Thyroid gland (tissue), 4 donors: ENCODE results near the gene ARL13A. TPM values are rescaled to one million over a fixed set of nuclear protein-coding genes. Genes with fewer than 3 reads are reported as not detected.

ENCODE experiments used
- DNase-seq, 2 donors: peaks; one replicate each; pipeline ENCODE4 v3.0.0-alpha.2; 2019
- H3K27ac ChIP-seq, 3 donors: fragments of 200-600 bp; sonication (generic); 1 replicate in 2 of 3; 2 replicates in 1 of 3; pipeline ENCODE4 v1.5.1; 2016 to 2019; ENCODE audit warnings: mild to moderate bottlenecking in 1 of 3, moderate library complexity in 1 of 3
- H3K27me3 ChIP-seq: fragments of 200-600 bp; sonication (generic); one replicate; pipeline ENCODE4 v1.5.1; 2019
- H3K36me3 ChIP-seq, 2 donors: fragments of 200-600 bp; sonication (generic); one replicate each; pipeline ENCODE4 v1.5.1; 2016 to 2019
- H3K4me1 ChIP-seq, 2 donors: fragments of 200-600 bp; sonication (generic); one replicate each; pipeline ENCODE4 v1.5.1; 2017 to 2019
- H3K4me3 ChIP-seq, 3 donors: fragments of 200-600 bp; sonication (generic); replicated peaks in 1 of 3; 1 replicate in 2 of 3; 2 replicates in 1 of 3; pipeline ENCODE4 v1.5.1; 2016; ENCODE audit warnings: mild to moderate bottlenecking in 1 of 3
- H3K9me3 ChIP-seq: fragments of 200-600 bp; sonication (generic); one replicate; pipeline ENCODE4 v1.5.1; 2017
- CTCF ChIP-seq, 6 experiments: fragments of 200-600 bp in 3 of 6; fragments of 450-650 bp in 3 of 6; sonication (generic) in 3 of 6; IDR thresholded peaks; one replicate each; pipeline ENCODE4 v1.5.1; 2016 to 2019; ENCODE audit warnings: antibody characterized with exemption in 6 of 6, mild to moderate bottlenecking in 2 of 6, inconsistent platforms in 1 of 6, moderate library complexity in 1 of 6
- POLR2A ChIP-seq, 2 donors: fragments of 450-650 bp; IDR thresholded peaks; one replicate each; pipeline ENCODE4 v1.6.1; 2017; ENCODE audit warnings: antibody characterized with exemption in 2 of 2, mild to moderate bottlenecking in 2 of 2, moderate library complexity in 1 of 2
- WGBS, 2 donors: methylation state at CpG; one replicate each; pipeline ENCODE4 v1.1.5; 2017; 5-methylcytosine and 5-hydroxymethylcytosine counted together
- intact Hi-C: fragments of 100-400 bp; cut with DNase I; formaldehyde crosslinking; loops from one replicate; pipeline ENCODE4 v1.15.1; 2023
- total RNA-seq, 4 donors: library from RNA; depleted of rRNA; stranded (reverse); fragments of >200 nt; gene quantifications; one replicate each; pipeline ENCODE4 v1.2.3, GENCODE V29; 2016

Gene ARL13A
- total RNA-seq, 4 donors from 2014 or later, result not detected

- no peak for TF ChIP-seq CTCF (IDR thresholded peaks at IDR 0.05)
- no peak for TF ChIP-seq POLR2A (IDR thresholded peaks at IDR 0.05)
- intact Hi-C loops, result no loop called here
- Histone ChIP-seq H3K27me3 (no peaks in the 10 kb centered on the region), H3K9me3 (no peaks in the 10 kb centered on the region), H3K36me3 (no peaks in the 10 kb centered on the region), H3K4me3 (no peak overlapping the region), H3K4me1 (no peaks in the 10 kb centered on the region), H3K27ac (no peak overlapping the region)
- DNase-seq, result no peak
Measured at GRCh38 chrX:101037231-101037630, 67.7 kb downstream of the ARL13A start.

GRCh38 chrX:101040197-101040596 is 70.7 kb downstream of the ARL13A start:
- Histone ChIP-seq H3K9me3 (no peaks in the 10 kb centered on the region), H3K27me3 (no peaks in the 10 kb centered on the region), H3K36me3 (no peaks in the 10 kb centered on the region), H3K27ac (no peak overlapping the region), H3K4me3 (no peak overlapping the region), H3K4me1 (no peaks in the 10 kb centered on the region)
- intact Hi-C loops, result no loop called here
- TF ChIP-seq CTCF (IDR thresholded peaks at IDR 0.05) (no peak), POLR2A (IDR thresholded peaks at IDR 0.05) (no peak)
- 71 to 96% methylated on average over 4 of the region's 4 CpGs for WGBS, 2 donors
- no peak for DNase-seq

Other genes with a start within 250 kb of the ARL13A start
- gene SYTL4, start 237.6 kb upstream of the ARL13A start, total RNA-seq, result 10 to 100 TPM; 13.1 to 28.2 (median 23.2) TPM
- 10 to 100 TPM in 3 of 4 donors, 1 to 10 TPM in 1; 6.2 to 13.8 (median 11.7) TPM for gene CSTF2, start 149.3 kb upstream of the ARL13A start, total RNA-seq
- not detected for gene NOX1, start 95.3 kb upstream of the ARL13A start, total RNA-seq
- gene XKRX, start 40.8 kb upstream of the ARL13A start, total RNA-seq, result 1 to 10 TPM in 2 of 4 donors, under 1 TPM in 2; 0.33 to 3.3 (median 1.1) TPM
- gene TRMT2B, start 82.4 kb downstream of the ARL13A start, total RNA-seq, result 10 to 100 TPM; 26.2 to 32.8 (median 29.1) TPM
- 1 to 10 TPM in 3 of 4 donors, under 1 TPM in 1; 0.78 to 2.1 (median 1.3) TPM for gene TMEM35A, start 109.2 kb downstream of the ARL13A start, total RNA-seq
- under 1 TPM in 2 of 4 donors, not detected in 2; 0.17 to 0.78 TPM for gene CENPI, start 128.5 kb downstream of the ARL13A start, total RNA-seq